HL-60/S4 (cell line): ENCODE data around the gene KRT75.

Experiments
- in situ Hi-C: fragments of 300-500 bp; cut with MboI; formaldehyde crosslinking; loops from 2 replicates; pipeline ENCODE4 v1.14.3; 2022; ENCODE audit warnings: low sequenced_read_pairs

The KRT75 gene

DNA sequence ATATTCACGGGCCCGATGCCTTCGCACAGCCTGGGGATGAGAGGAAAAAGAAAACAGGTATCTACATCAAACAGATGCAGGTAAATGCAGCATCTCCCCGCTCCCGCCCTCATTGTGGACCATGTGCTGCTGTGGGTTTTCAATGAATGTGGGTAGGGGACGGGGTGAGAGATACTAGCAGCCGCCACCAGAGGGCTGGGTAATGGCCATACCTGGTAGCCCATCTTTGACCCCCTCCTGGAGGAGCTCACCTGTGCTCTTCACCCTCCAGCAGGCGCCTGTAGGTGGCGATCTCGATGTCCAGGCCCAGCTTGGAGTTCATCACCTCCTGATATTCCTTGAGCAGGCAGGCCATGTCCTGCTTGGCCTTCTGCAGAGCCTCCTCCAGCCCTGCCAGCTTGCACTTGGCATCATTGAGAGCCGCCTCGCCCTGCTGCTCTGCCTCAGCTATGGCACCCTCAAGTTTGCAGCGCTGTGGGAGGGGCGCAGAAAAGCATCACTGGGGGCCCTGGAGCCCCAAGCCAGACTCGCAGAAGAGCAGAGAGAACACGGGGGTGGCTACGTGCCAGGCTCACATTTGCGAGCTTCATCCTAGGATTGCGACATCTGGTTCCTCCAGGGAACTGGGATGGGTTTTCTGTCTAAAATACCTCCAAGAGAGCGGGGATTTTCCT, 38.3 kb downstream of the KRT75 start:
- in situ Hi-C loops: loop anchor here (25.0 kb wide), 2 partner anchors 466 to 591 kb away; no protein-coding TSS in a partner anchor

- in situ Hi-C loops: loop anchor here (25.0 kb wide), 2 partner anchors 467 to 592 kb away; no protein-coding TSS in a partner anchor
Measured at GRCh38 chr12:52394836-52395405, 39.2 kb downstream of the KRT75 start.

DNA sequence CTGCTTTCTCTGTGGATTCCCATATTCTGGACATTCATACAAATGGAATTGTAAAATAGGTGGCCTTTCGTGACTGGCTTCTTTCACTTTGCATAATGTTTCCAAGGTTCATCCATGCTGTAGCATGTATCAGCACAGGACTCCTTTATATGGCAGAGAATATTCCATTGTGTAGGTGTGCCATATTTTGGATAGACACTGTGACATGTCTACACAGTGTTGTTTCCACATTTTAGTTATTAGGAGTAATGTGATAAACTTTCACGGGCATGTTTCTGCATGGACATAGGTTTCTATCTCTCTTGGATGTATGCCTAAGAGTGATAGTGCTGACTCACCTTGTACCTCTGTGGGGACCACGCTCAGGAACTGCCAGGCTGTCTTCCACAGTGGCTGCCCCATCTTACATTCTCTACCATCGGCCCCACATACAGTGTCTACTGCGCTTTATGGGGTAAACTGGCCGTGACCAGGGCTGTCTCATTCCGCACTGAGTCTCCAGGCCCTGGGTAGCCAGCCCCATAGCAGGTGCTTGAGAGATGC, 41.6 kb downstream of the KRT75 start:
- in situ Hi-C loops: loop anchor here (25.0 kb wide), 2 partner anchors 470 to 595 kb away; no protein-coding TSS in a partner anchor

DNA sequence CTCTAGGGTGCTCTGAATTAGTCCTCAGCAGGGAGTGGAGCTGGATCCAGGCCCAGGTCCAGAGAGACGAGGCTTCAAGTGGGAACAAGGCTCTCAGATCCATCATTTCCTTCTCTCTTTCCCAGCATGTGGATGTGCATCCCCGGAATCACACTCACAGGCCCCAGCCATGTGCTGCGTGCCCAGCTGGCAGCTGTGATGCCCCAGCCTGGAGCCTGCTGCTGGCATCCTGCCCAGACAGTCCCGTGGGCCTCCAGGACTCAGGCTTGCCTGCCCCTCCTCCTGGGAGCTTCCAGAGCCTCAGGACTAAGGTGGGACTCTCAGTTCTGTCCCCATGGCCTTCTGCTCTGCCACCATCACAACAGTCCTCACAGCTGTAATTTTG, 42.6 kb downstream of the KRT75 start:
- in situ Hi-C loops: loop anchor here (25.0 kb wide), 2 partner anchors 471 to 596 kb away; no protein-coding TSS in a partner anchor

DNA sequence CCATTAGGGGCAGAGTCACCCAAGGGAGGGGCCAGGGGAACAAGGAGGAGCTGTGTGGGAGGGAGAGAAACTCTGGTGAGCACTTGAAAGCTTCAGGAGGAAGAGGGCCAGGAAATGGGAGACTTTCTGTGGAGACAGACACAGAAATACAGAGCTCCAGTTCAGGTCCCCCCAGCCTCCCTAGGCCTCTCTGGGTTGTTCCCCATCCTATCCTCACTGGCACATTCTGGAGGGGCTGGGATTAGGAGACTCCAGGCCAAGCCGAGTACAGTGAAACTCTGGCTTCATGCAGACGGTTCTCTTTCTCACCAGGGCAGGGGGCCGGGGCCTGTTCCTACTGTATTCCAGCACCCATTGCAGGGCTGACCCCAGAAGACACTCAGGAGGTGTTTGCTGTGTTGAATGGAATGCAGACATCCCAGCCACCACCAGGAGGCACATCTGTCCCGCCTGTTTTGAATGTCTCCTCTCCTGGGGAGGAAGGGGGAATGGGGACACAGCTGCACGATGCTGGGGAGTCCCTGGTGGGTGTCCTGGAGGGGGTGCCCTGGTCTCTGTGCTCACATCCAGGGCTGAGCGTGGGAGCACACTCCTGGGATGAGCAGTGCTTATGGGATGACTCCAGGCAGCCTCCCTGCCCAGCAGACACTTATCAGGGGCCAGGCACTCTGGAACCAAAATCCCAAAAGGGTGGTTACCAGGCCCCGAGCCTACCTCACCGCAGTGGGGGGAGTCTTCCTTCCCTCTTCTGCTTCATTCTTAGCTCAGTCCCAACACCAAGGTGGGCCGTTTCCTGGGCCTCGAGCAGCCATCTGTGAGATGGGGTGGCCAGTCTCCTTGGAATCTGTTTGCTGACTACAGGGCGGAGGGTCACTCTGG, 43.2 kb downstream of the KRT75 start:
- in situ Hi-C loops: loop anchor here (25.0 kb wide), 2 partner anchors 471 to 596 kb away; no protein-coding TSS in a partner anchor

- in situ Hi-C loops: loop anchor here (25.0 kb wide), 2 partner anchors 473 to 598 kb away; no protein-coding TSS in a partner anchor
Measured at GRCh38 chr12:52389313-52390207, 44.6 kb downstream of the KRT75 start.

- in situ Hi-C loops: loop anchor here (25.0 kb wide), 2 partner anchors 474 to 599 kb away; no protein-coding TSS in a partner anchor
Measured at GRCh38 chr12:52387859-52388258, 46.3 kb downstream of the KRT75 start.

DNA sequence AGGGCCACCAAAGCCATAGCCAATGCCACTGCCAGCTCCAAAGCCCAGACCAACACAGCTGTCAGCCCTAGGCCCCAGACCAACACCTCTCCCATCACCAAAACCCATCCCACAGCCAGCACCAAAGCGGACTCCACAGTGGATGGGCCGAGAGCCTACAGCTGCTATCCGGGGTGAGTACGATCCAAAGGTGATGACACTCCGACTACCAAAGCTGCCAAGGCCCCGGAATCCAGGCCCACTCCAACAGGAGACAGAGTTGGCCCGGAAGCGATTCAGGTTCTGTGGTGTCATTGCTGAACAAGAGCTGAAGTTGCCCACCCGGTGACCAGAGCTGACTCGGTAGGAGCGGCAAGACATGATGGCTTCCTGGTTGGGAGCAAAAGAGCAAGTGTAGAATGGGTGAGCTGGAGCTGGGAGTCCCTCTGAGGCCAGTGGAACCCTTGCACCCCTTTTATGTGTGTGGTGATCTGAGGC, 48.9 kb downstream of the KRT75 start, which contains the start of gene KRT84:
Gene KRT84, minus strand, starts transcription at position 427 of the 477 bp plus-strand sequence. Its CDS starts 67 bp downstream, at position 360.
- in situ Hi-C loops: loop anchor here (25.0 kb wide), 2 partner anchors 477 to 602 kb away; no protein-coding TSS in a partner anchor

DNA sequence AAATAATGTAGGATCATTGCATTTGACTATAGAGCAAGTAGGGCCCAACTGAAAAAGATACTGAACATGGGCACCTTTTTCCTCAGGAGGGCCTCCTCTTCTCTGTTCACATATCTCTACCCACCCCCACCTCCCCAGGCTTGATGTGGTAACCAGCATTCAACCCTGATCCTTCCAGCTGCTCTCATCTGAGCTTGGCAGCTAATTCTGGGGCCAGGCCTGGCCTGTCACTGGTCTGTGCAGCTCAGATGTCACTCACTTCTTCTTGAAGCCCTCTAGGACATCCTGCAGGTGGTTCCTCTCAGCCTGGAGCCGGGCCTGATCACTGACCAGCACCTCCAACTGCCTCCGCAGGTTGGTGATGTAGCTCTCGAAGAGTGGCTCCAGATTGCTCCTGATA, 50.8 kb downstream of the KRT75 start:
- in situ Hi-C loops: loop anchor here (25.0 kb wide), 2 partner anchors 479 to 604 kb away; no protein-coding TSS in a partner anchor

DNA sequence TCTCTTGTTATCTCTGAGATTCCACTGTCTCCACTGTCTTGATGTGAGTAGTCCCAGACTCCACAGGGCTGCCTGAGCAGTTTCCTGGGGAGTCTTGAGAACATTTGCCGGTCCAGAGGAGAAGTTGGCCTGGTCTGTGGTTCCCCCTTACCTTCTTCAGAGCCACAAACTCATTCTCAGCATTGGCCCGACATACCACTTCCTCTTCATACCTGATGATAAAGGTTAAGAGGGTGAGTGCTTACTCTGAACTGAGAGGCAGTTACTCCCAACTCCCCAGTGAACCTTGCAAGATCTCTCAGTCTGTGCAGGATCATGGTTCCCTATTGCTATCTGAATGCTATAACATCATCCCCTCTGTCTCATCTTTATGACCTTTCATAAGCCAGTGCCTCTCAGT, 51.3 kb downstream of the KRT75 start:
- in situ Hi-C loops: loop anchor here (25.0 kb wide), 2 partner anchors 479 to 604 kb away; no protein-coding TSS in a partner anchor

GRCh38 chr12:52381206-52381605, 53.0 kb downstream of the KRT75 start:
- in situ Hi-C loops: loop anchor here (25.0 kb wide), 2 partner anchors 481 to 606 kb away; no protein-coding TSS in a partner anchor

DNA sequence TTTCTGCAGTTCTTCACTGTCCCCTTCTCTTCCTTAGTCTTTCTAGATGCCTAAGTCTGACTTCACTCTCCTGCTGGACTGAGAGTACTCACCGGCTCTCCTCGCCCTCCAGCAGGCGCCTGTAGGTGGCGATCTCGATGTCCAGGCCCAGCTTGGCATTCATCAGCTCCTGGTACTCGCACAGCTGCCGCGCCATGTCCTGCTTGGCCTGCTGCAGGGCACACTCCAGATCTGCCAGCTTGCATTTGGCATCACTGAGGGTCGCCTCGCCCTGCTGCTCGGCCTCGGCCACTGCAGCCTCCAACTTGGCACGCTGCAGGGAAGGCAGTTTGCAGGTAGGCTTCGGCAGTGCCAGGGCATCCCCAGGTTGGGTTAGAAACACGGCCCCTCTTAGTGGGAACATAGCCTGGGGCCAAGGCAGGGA, 53.9 kb downstream of the KRT75 start:
- in situ Hi-C loops: loop anchor here (25.0 kb wide), 2 partner anchors 482 to 607 kb away; no protein-coding TSS in a partner anchor

GRCh38 chr12:52379536-52379935, 54.6 kb downstream of the KRT75 start:
- in situ Hi-C loops: loop anchor here (25.0 kb wide), 2 partner anchors 483 to 608 kb away; no protein-coding TSS in a partner anchor

DNA sequence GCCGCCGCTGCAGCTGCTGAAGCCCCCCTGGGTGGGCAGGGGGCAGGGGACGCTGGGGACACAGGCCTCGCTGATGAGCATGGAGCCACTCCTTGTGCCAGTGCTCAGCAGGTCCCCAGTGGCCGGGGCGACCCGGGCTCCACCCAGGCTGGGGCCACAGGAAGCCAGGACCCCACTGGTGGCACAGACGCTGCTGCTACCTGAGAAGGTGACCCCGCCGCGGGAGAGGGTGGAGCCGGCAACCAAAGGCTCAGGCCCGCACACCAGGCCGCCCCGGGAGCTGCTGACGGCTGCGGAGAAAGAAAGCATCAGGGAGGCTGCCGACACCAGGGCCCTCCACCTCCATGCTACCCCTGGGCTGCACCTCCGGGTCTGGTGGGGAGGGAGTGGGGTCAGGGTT, 56.1 kb downstream of the KRT75 start:
- in situ Hi-C loops: loop anchor here (25.0 kb wide), 2 partner anchors 484 to 609 kb away; no protein-coding TSS in a partner anchor

DNA sequence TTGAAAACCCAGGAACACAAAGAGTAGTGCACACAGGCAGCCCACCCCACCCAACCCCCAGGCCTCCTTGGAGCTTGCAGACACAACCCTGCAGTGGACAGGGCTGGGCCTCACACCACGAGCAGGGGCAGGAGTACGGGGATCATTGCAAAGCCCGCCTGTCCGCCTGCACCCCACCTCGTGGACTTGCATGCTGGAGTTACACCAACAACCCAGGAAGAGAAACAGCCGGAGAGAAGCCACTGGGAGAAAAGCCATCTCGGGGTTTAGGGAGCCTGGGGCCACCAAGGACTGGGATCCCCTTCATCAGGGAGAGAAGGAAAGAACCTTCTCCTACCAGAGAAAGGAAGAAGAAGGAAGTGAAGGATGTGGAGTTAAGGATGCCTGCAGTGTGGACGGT, 56.9 kb downstream of the KRT75 start:
- in situ Hi-C loops: loop anchor here (25.0 kb wide), 2 partner anchors 485 to 610 kb away; no protein-coding TSS in a partner anchor
